ENCODE measurements around the gene SPTB. TPM values are rescaled to one million over a fixed set of nuclear protein-coding genes. Genes with fewer than 3 reads are reported as not detected.
A peak's percentile ranks its signal among the peaks of the same experiment; 100 is the strongest.

SPTB gene
- total RNA-seq, 1 donor from 2014 or later: 1.9 TPM

DNA sequence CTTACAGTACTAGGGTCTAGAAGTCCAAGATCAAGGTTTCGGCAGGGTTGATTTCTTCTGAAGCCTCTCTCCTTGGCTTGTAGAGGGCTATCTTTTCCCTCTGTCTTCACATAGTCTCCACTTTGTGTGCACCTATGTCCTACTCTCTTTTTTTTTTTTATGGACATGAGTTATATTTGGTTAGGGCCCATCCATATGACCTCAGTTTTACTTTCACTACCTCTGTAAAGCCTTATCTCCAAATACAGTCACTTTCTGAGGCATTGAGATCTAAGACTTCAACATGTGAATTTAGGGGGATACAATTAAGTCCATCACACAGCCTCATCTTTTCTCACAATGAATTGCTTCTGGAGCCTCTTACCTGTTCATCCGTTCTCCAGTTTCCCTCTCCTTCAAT, 5.9 kb upstream of the SPTB start:
- no peak for DNase-seq (ENCODE audit: low spot score)

DNA sequence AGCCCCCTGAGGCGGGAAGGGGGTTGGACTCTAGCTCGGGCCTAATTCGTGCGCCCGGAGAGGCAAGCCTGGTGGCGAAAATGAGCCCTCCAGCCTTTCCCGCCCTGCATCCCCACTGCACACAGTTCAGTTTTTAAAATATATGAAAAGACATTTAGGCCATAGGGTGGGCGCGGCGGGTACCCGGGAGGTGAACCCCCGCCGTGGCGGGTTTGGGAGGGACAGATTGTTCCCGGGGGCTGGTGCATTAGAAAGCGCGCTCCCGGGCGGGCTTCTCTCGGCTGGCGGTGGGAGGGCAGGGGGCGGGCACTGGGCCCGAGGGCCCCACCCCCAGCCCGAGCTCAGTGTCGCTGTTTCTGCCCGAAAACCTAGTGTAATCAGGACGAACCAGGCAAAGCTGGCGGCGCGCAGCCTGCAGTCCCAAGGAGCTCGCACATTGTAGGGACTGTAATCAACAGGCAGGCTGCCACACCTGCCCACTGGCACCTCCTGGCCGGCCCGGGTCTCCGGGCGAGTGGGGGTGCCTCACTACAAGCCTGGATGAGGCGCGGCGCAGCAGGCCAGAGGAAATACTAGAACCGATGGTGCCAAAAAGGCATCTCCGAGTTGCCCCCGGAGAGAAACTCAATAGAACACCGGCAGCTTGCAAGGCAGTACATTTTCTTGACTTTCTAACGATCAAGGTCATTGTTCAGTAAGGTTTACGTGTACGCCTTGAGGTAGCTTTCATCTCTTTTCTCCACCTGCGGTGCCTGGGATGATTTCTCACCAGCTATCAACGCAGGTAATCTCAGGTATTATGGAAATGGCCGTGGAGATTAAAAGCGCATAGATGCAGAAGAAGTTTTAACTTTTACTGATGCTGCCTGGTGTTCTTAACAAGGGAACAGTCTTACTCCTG, 764 bp upstream of the SPTB start:
- DNase-seq (ENCODE audit: low spot score): peak; percentile 50

DNA sequence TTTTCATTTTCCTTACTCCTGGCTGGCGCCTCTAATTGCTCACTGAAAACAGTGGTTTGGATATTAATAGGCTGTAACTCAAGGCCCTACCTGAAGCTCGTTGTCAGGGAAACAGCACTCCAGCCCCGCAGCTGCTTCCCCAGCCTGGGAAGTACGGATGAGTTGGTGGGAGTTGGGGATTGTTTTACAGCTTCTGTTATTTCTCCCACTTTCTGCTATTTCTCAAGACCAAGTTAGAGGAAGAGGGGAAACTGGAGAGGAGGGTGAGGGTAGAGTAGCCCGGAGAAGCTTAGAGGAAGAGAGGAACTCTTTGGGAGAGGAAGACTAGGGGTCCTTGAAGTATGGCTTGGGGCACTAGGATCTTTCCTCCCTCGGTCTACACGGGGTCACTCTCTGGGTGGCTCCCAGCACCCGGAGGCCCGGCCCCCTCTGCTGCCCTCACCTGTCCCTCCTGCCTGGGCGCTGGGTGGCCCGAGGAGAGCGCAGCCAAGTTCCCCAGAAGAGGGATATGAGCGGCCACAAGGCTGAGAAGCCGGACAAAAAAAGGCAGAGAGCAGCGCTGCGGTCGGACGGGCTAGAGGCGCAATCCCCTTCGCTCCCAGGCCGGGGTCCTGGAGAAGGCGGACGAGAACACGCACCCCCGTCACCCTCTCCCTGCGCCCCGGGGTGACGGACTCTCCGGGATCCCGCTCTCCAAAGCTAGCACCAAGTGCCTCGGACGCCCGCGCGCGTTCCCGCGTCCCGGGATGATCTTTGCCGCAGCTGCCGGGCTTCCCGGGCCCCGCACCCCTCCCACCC, 671 bp downstream of the SPTB start:
- DNase-seq (ENCODE audit: low spot score): no peak

DNA sequence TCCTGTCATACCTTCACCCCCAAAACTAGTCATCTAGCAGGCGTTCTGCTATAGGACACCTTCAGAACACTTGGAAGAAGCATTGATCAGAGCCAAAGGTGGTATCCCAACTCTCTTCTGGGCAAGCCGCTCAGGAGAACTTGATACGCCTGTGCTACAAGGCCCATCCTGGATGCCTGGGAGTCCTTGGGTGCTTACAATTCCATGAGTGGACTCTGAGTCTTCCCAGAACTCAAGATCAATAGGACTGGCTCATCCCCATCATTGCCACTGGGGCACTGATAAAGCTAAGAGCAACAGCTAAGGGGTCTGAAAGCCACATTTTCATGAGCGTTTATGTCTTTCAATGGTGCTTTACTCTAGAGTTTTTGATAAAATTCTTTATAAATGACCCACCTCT, 1.9 kb downstream of the SPTB start:
- no peak for DNase-seq (ENCODE audit: low spot score)

DNA sequence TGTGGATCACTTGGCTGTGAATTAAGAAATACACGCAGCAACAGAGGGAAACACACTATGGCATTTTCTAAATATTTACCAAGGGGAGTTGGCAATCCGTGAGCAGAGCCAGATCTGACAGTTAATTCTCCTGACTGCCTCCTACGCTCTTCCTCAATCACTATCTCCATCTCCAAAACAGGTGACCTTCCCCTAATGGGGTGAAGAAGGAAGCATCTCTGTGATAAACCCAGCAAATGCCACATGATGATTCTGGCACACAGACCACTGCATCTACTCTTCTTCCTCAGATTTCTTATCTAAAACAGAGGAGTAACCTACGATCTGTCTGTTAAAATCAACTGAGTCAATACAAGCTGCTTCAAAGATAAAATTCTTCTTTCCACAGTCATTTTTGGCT, 4.4 kb downstream of the SPTB start:
- no peak for DNase-seq (ENCODE audit: low spot score)

DNA sequence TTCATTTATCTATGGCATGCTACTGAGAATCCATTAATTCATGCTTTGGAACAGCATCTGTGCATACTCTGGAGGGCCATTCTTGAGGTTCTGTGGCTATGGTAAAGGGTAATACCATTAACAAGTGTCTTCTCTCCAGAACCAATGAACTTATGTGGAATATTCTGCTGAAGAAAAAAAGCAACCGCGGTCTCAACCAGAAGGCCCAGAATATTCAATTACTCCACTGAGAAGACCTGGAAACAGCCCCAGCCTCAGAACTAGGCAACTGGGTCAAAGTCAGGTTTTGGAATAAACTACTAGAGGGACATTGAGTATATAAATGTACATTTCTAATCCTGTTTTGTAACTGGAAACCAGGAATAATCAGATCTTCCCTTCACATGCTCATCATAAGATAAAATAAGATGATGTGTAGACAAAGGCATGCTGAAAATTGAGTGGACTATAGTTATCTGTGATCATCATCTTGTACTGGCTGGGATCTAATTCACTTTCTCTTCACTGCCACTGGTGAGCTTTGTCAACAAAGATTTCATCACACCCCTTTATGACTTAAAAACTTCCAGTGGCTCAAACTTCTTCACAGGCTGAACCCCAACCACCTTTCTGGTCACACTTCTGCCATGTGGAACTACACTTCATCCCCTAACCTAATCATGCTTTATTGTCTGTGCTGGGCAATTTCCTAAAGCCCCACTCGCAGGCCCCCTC, 6.0 kb downstream of the SPTB start:
- no peak for DNase-seq (ENCODE audit: low spot score)

DNA sequence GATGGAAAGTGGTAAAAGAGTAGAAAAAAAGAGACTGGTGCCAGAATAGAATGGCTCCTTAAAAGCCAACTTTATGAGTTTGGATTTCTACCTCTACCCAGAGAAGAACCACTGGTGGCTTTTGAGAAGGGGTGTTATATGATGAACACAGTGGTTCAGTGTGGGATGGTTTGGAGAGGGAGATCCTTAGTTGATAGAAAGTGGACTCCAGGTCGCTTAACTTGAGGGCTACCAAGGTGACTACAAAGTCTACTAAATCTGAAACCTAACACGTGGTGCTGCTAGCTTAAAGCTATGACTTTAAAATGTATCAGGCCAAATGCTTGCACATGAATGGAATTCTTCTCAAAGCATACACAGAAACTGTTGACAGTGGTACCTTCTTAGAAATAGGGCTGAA, 8.4 kb downstream of the SPTB start:
- DNase-seq (ENCODE audit: low spot score): no peak

DNA sequence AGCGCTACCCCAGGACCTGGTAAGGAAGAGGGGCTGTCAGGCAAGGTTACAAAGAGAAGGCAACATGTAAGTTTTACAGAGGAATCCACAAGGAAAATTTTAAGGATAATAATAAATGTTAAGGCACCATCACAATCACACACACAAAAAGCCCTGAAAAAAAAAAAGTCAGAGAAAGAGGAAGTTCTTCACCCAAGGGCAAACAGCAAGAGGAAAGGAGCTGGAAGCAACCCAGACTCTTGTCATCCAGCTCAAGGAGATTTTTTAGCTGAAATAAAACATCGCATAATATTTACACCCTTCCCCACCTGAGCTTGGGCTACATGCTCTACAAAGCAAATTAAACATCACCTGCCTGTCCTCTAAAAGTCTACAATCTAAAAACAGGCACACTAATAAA, 9.5 kb downstream of the SPTB start:
- no peak for DNase-seq (ENCODE audit: low spot score)

DNA sequence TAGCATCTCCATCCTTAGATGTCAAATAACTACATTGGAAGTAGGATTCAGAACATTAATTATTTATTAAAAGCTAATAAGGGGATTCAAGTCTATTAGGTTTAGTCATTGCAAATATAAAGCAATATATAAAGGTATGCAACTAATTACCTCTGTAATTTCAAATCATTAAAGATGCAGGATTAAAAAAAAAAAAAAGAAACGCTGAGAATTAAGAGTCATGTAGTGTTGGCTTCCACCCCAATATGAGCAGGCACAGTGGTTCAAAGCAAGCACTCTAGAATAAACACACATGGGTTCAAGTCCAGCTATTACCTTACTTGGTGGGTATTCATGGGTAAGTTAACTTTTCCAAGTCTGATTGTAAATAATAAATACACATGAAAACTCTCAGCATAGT, 10.9 kb downstream of the SPTB start:
- DNase-seq (ENCODE audit: low spot score): no peak

DNA sequence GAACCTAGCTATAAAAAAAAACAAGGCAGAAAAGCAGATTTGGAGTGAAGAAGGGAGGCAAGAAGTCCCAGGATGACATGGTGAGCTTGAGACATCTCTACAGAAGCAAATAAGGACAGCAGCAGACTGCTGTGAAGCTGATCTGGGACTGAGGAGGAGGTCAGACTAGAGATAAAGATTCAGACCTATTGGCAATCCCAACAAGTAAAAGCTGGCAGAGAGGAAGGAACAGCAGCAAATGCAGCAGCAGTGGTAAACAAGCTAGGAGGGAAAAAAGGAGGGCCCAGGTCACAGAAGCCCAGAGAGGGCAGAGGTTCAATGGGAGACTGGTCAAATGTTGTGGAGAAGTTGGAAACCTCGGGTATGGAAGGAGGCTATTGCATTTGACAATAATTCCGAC, 11.3 kb downstream of the SPTB start:
- DNase-seq (ENCODE audit: low spot score): no peak

DNA sequence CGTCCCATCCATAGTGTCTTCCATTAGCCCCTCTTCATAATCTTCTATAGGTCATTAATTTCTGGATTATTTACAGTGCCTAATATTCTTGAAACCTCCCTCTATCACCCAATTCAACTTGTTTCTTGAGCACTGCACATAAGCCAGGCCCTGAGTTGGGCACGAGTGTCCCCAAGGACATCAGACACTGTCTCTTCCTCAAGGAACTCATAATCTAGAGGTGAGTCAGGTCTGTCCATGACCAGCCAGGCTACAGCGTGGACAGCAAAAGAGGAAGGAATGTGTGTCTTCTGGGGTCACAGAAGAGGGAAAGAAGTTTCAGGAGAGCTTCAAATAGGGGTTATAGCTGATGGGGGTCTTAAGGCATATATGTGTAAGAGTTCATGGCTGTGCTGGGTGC, 12.5 kb downstream of the SPTB start:
- DNase-seq (ENCODE audit: low spot score): no peak

DNA sequence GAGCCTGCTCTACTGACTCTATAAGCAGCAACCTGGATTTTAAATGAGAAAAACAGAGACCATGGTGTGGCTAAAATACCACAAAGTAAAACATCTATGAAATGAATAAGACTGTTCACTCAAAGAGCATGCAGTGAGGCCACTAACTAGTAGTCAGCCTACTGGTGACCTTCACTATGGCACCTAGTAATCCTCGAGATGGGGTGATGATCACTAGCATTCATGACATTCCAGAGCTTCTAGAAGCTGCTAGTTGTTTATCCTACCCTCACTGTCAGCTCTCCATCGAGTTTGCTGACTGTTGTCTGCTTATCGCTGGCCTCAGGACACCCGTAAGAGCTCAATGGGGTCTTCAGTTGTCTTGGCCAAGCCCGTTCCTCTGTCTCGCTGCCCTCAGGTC, 13.7 kb downstream of the SPTB start:
- DNase-seq (ENCODE audit: low spot score): no peak

DNA sequence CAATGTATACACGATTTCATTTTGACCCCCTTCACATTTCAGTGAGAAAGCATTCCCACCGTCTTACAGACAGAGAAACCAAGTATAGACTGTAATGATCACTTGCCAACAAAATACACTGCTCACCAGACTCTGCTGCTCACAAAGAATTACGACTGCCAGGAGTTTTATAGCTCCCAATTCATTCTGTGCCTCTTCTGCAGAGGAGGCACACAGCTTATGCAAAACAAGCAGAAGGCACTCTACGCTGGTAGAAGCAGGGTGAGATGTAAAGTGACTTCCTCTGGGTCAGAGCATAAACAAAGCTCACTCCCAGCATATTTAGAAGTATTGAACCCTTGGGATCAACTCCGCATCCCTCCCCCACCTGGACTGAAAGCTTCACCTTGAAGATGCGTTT, 14.6 kb downstream of the SPTB start:
- DNase-seq (ENCODE audit: low spot score): no peak

DNA sequence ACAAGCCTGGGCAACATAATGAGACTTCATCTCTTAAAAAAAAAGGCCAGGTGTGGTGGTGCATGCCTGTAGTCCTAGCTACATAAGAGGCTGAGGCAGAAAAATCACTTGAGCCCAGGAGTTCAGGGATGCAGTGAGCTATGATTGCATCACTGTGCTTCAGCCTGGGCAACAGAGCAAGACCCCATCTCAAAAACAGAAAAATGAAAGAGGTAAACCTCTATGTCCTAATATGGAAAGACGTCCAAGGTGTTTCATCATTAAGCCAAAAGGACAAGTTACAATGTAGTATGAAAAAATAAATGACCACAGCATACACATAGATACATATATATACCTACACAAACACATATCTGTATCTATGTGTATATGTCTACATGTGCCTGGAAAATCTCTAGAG, 15.4 kb downstream of the SPTB start:
- DNase-seq (ENCODE audit: low spot score): no peak

DNA sequence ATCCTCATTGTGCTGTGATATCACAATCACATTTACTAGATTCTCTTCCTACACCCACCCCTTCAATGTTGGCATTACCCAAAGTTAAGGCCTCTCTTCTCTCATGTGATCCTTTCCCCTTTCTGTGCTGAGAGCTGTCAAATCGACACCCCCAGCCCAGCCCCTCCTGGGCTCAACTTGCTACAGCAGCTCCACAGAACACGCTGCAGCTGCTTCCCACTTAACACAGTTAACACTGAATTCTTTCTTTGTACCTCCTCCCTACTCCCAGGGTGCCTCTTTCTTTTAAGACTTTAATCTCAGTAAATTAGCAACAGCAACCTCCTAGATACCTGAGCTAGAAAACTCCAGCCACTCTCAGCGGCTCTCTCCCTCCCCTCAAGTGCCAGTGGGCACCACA, 17.8 kb downstream of the SPTB start:
- DNase-seq (ENCODE audit: low spot score): no peak

DNA sequence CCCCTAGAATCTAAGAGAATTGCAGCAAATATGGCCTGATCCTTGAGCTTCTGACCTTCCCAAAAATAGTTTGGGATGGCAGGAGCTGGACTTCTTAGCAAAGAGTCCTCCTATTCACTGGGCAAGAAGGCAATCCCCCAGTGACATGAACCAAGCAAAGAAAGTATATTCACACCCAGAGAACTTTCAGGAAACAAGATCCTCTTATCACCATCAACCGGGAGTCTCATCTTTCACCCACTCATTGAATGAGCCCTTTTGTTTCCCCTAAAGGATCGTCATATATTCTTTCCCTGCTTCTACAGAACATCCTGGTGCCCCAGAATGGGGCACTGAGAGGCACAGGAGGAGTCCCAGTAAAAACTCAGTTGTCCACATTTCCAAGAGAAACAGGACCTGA, 19.7 kb downstream of the SPTB start:
- no peak for DNase-seq (ENCODE audit: low spot score)

DNA sequence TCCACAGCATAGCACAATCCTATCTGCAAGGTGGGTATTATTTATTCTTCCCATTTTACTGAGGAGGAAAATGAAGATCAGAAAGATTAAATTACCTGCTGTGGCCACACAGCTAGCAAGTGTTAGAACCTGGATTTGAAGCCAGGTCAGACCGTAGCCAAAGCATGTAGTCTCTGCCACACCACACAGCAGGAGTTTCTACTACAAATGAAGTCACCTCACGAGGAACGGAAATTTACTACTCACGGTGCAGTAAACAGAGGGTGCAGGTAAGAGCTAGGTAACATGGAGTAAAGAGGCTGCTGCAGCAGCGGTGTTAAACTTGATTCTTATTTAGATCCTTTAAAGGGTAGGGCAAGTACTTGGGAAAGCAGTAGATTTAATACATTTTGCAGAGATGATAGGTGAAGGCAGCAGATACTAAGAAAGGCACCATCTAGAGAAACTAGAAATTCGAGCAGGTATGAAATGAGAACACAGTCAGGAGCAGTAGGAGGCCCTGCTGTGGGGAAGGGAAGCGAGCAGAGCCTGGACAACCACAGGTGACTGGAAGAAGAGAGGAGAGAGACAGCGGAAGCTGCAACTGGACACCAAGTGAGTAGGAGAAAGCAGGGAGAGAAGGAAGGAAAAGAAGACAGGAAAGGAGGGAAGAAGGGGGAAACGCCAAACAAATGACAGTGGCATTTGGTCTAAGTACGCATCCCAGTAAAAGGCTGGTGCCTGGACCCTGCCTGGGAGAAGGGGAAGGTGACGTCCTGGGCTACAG, 21.5 kb downstream of the SPTB start:
- no peak for DNase-seq (ENCODE audit: low spot score)

DNA sequence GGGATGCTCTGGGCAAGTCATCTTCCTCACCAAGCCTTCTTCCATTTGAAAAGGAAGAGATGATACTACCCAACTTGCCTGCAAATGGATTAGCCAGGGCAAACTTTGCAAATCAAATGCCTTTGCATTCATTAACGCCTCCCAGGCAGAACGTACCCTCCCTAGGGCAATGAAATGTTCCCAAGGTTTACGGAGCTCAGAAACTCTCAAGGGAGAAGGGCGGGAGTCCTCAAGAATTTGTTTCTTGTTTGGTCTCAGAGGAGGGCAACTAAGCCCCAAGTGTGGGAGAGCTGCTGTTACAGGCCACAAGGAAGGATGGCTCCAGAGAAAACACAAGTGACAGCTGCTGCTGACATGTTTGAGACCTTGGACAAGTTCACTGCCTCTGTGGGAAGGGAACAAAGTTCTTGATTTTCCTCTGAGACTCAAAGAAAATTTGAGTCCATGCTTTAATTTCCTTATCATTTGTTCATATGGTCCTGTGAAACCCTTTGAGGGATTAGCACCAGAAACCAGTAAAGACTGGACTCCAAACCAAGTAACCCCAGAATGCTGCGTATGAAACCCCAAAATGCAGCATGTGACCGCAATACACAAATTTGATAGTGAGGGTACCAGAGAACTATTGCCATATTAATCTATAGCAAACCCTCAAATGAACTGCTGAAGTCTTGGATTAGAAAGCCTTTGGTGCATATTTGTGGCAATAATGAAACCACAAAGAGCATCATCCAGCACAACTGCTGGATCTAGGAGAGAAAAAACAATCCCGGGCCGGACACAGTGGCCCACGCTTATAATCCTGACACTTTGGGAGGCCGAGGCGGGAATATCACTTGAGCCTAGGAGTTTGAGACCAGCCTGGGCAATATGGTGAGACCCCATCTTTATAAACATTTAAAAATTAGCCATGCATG, 22.9 kb downstream of the SPTB start:
- DNase-seq (ENCODE audit: low spot score): no peak

DNA sequence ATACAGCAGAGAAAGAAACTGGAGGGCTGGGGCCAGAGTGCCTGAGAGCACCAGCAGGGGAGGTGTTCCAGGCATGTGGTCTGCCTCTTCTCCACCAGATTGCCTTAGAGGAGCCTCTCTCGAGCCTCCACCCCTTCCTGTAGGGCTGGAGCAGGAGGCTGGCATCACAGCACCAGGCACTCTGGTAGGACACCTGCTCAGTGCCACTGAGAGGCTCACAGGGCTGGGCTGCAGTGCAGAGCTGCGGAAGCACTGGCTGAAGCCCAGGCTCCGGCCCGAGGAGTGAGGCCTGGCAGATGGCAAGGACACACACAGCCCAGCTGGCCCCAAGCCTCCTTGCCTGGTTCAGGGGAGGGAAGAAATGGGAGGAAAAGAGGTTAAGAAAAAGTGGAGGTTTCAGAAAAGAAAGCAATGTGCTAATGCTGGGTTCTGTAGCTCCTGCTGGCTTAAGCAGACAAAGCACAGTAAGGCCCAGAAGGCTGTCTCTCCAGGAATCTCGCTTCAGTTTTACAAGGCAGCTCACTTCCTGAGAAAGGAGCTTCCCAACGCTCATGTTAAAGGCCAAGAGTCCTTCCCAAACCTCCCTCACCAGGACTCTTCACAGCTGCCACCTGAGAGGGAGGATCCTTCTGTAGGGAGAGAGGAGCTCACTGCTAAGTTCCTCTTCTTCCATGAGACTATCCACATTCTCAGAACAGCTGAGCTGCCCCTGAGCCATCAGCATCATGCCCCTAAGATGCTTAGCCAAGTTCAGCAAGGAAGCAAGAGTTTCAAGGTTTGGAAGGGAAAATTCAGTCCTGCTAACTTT, 23.8 kb downstream of the SPTB start:
- no peak for DNase-seq (ENCODE audit: low spot score)
